ENCODE data around the gene TMTC4. TPM values are rescaled to one million over a fixed set of nuclear protein-coding genes. Genes with fewer than 3 reads are reported as not detected.
A peak's percentile ranks its signal among the peaks of the same experiment; 100 is the strongest.

The TMTC4 gene
- polyA plus RNA-seq, 2 of the 4 experiments (the other 2 are of a cell fraction): 15.6 to 17.5 TPM

- peak in 1 of 2 experiments; percentile 56 for DNase-seq (ENCODE audit: low read depth in 1 of 2, low spot score in 1 of 2)
- TF ChIP-seq JUNB (IDR thresholded peaks at IDR 0.05) (0 out of 2 replicates have a peak, but pooled peaks have one; percentile 13), ZNF302 (CRISPR knock-in tag; IDR thresholded peaks at IDR 0.05) (no peak), MAFK (IDR thresholded peaks at IDR 0.05; ENCODE audit: partially characterized antibody) (peak; percentile 40), NFE2L2 (conservative IDR thresholded peaks at IDR 0.05; ENCODE audit: low read length) (no peak), SMC3 (IDR thresholded peaks at IDR 0.05) (no peak), NR3C1 (IDR thresholded peaks at IDR 0.05) (no peak), FOSL2 (IDR thresholded peaks at IDR 0.05) (no peak), FOSL2 (CRISPR knock-in tag; IDR thresholded peaks at IDR 0.05) (peak; percentile 51), HOXB5 (CRISPR knock-in tag; IDR thresholded peaks at IDR 0.05) (no peak), HOXA7 (CRISPR knock-in tag; IDR thresholded peaks at IDR 0.05) (no peak), POLR2A (IDR thresholded peaks at IDR 0.05; ENCODE audit: low read length) (no peak), KDM5A (IDR thresholded peaks at IDR 0.05) (no peak), E2F6 (IDR thresholded peaks at IDR 0.05; ENCODE audit: borderline replicate concordance, low read depth) (no peak), FOSB (CRISPR knock-in tag; IDR thresholded peaks at IDR 0.05) (no peak), BCL3 (IDR thresholded peaks at IDR 0.05) (no peak), CEBPB (IDR thresholded peaks at IDR 0.05) (peak in 1 of 2 experiments; percentile 31; a peak in 1 of 4 replicates), RNF2 (IDR thresholded peaks at IDR 0.05; ENCODE audit: borderline replicate concordance, low read depth) (no peak), HDAC2 (IDR thresholded peaks at IDR 0.05) (no peak), EP300 (IDR thresholded peaks at IDR 0.05) (no peak), ZSCAN20 (CRISPR knock-in tag; IDR thresholded peaks at IDR 0.05) (no peak), BHLHE40 (IDR thresholded peaks at IDR 0.05; ENCODE audit: low read depth, low read length) (no peak), MAZ (IDR thresholded peaks at IDR 0.05; ENCODE audit: borderline replicate concordance, low read depth, low read length) (no peak), HOXB13 (CRISPR knock-in tag; IDR thresholded peaks at IDR 0.05; ENCODE audit: low read depth) (no peak), GATA3 (IDR thresholded peaks at IDR 0.05; ENCODE audit: borderline replicate concordance) (no peak), ZFP36 (IDR thresholded peaks at IDR 0.05; ENCODE audit: borderline replicate concordance, partially characterized antibody) (no peak)
- TF ChIP-seq, protein P1, sequence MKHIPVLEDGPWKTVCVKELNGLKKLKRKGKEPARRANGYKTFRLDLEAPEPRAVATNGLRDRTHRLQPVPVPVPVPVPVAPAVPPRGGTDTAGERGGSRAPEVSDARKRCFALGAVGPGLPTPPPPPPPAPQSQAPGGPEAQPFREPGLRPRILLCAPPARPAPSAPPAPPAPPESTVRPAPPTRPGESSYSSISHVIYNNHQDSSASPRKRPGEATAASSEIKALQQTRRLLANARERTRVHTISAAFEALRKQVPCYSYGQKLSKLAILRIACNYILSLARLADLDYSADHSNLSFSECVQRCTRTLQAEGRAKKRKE (CRISPR knock-in tag; IDR thresholded peaks at IDR 0.05; ENCODE audit: low read depth): no peak
- TF ChIP-seq, protein P2, sequence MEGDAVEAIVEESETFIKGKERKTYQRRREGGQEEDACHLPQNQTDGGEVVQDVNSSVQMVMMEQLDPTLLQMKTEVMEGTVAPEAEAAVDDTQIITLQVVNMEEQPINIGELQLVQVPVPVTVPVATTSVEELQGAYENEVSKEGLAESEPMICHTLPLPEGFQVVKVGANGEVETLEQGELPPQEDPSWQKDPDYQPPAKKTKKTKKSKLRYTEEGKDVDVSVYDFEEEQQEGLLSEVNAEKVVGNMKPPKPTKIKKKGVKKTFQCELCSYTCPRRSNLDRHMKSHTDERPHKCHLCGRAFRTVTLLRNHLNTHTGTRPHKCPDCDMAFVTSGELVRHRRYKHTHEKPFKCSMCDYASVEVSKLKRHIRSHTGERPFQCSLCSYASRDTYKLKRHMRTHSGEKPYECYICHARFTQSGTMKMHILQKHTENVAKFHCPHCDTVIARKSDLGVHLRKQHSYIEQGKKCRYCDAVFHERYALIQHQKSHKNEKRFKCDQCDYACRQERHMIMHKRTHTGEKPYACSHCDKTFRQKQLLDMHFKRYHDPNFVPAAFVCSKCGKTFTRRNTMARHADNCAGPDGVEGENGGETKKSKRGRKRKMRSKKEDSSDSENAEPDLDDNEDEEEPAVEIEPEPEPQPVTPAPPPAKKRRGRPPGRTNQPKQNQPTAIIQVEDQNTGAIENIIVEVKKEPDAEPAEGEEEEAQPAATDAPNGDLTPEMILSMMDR (IDR thresholded peaks at IDR 0.05): no peak
- TF ChIP-seq, protein P3, sequence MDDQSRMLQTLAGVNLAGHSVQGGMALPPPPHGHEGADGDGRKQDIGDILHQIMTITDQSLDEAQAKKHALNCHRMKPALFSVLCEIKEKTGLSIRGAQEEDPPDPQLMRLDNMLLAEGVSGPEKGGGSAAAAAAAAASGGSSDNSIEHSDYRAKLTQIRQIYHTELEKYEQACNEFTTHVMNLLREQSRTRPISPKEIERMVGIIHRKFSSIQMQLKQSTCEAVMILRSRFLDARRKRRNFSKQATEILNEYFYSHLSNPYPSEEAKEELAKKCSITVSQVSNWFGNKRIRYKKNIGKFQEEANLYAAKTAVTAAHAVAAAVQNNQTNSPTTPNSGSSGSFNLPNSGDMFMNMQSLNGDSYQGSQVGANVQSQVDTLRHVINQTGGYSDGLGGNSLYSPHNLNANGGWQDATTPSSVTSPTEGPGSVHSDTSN (IDR thresholded peaks at IDR 0.05): no peak
- TF ChIP-seq, protein P4, sequence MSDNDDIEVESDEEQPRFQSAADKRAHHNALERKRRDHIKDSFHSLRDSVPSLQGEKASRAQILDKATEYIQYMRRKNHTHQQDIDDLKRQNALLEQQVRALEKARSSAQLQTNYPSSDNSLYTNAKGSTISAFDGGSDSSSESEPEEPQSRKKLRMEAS (IDR thresholded peaks at IDR 0.05): no peak
- TF ChIP-seq, protein P5, sequence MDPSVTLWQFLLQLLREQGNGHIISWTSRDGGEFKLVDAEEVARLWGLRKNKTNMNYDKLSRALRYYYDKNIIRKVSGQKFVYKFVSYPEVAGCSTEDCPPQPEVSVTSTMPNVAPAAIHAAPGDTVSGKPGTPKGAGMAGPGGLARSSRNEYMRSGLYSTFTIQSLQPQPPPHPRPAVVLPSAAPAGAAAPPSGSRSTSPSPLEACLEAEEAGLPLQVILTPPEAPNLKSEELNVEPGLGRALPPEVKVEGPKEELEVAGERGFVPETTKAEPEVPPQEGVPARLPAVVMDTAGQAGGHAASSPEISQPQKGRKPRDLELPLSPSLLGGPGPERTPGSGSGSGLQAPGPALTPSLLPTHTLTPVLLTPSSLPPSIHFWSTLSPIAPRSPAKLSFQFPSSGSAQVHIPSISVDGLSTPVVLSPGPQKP (IDR thresholded peaks at IDR 0.05; ENCODE audit: low read depth, low read length): no peak
- no peaks in the 10 kb centered on the region for H3K9me3 ChIP-seq
- H3K27ac ChIP-seq: peak overlapping the region in 1 of 2 experiments; percentile 49; a peak in 1 of 6 replicates
- FAIRE-seq: no peak
- POLR2A ChIA-PET: no interaction called here
- no peak overlapping the region for H3K4me3 ChIP-seq
- 27% methylated on average over 2 of the region's 2 CpGs for WGBS (ENCODE audit: missing lambda C conversion rate)
- peak overlapping the region; percentile 29 for H3K4me2 ChIP-seq
- peak; percentile 77 to 88 for ATAC-seq
- CTCF ChIA-PET: no interaction called here
- peaks cover 12% of the 10 kb centered on the region; the same call in 1 of the 3 replicates for H3K4me1 ChIP-seq
Observed at GRCh38 chr13:100633461-100633860, 41.1 kb downstream of the TMTC4 start.
